GM12874 (cell line): ENCODE results near the gene ACBD5.

ENCODE experiments used
- CTCF ChIP-seq: IDR thresholded peaks from 2 replicates; pipeline ENCODE4 v1.5.1; 2011; ENCODE audit warnings: low read depth, mild to moderate bottlenecking, control low read depth, low read length, moderate library complexity; ENCODE audit not compliant: insufficient read depth

Gene ACBD5

GRCh38 chr10:27153845-27154193 is 86.8 kb downstream of the ACBD5 start:
- TF ChIP-seq CTCF: no peak

GRCh38 chr10:27153329-27153728 is 87.3 kb downstream of the ACBD5 start:
- TF ChIP-seq CTCF: no peak

- TF ChIP-seq CTCF: no peak
Observed at GRCh38 chr10:27152687-27153086, 87.9 kb downstream of the ACBD5 start.

GRCh38 chr10:27150261-27150660 is 90.3 kb downstream of the ACBD5 start:
- no peak for TF ChIP-seq CTCF

- no peak for TF ChIP-seq CTCF
Observed at GRCh38 chr10:27147701-27148100, 92.9 kb downstream of the ACBD5 start.

- no peak for TF ChIP-seq CTCF
Observed at GRCh38 chr10:27145937-27146336, 94.7 kb downstream of the ACBD5 start.
